NB4 (cell line): ENCODE results near the gene ACOT7.

Source experiments
- POLR2A ChIP-seq: IDR thresholded peaks from 2 replicates; pipeline ENCODE4 v1.6.1; 2011; ENCODE audit warnings: mild to moderate bottlenecking; ENCODE audit not compliant: insufficient read length; ENCODE audit errors: extremely low read depth
- TF ChIP-seq, protein P1 (sequence below): IDR thresholded peaks from one replicate; pipeline ENCODE4 v1.5.1; 2012; ENCODE audit warnings: low read depth, low read length

DNA sequence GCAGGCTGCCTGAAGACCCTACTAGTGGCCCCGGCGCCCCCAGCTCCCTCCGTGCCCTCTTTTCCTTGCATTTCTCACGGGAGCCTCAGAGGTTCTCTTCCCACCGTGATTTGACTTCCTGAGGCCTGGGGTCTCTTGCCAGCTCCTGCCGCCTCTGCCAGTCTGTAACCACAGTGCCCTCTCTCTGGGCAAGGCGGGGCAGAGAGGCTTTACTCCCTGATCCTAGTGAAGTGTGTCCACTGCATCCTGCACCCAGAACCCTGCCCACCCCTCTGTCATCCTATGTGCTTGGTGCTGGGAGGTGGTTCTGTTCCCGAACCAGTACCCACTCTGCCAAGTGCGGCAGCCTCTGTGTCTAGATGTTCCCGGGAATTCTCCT is 33.4 kb upstream of the ACOT7 start:
- TF ChIP-seq, protein P1, sequence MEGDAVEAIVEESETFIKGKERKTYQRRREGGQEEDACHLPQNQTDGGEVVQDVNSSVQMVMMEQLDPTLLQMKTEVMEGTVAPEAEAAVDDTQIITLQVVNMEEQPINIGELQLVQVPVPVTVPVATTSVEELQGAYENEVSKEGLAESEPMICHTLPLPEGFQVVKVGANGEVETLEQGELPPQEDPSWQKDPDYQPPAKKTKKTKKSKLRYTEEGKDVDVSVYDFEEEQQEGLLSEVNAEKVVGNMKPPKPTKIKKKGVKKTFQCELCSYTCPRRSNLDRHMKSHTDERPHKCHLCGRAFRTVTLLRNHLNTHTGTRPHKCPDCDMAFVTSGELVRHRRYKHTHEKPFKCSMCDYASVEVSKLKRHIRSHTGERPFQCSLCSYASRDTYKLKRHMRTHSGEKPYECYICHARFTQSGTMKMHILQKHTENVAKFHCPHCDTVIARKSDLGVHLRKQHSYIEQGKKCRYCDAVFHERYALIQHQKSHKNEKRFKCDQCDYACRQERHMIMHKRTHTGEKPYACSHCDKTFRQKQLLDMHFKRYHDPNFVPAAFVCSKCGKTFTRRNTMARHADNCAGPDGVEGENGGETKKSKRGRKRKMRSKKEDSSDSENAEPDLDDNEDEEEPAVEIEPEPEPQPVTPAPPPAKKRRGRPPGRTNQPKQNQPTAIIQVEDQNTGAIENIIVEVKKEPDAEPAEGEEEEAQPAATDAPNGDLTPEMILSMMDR: no peak
- no peak for TF ChIP-seq POLR2A
